Measurements from ENCODE around the gene KCNQ2.

The KCNQ2 gene

DNA sequence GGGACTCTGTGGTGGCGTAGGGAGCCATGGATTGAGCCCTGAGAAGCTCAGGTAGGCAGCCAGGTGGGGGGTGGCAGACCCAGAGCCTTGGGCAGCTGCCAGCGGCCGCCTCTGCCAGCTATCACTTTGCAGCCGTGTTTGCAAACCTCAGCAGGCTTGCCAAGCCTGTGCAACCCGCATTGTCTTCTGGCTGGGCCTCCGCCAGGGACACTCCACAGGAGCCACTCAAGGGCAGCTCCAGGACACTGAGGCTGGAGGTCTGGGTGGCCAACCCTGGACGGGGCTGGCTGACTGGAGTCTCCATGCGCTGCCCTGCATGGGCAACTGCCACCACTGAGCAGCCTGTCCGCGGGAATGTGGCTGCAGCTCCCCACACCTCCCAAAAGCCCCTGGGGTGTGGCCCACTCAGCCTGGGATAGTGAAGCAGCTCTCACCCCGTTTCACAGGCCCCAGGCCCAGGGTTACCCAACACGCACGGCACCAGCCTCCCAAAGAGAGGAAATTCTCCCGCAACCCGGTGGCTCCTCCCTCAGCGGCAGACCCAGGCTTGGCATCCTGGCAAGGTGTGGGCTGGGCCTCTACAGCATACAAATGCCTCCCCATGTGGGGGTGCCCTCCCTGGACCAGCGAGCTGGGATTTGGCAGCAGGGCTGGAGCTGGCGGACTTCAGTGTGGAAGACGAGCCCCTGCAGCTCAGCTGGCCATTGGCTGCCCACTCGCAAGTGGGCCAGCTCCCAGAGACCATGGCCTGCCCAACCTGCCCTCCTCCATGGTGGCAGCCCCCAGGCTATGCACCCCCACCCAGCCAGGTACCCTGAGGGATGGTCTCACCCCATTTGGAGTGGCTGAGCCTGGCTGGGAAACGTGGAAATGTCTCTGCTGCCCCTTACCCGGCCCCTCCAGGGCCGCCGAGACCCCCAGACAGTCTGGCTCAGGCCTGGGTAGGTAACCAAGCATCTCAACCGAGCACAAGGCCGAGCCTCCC is 114.2 kb downstream of the KCNQ2 start:
- H3K36me3 ChIP-seq (ENCODE audit: insufficient read depth, low read length), result no peaks in the 10 kb centered on the region
- H3K9ac ChIP-seq (ENCODE audit: insufficient read length), result no peak overlapping the region
- no peak overlapping the region for H3K27ac ChIP-seq
- no peak overlapping the region for H3K4me3 ChIP-seq
- no peak for DNase-seq (ENCODE audit: low read depth, low spot score)
- no peaks in the 10 kb centered on the region for H3K9me3 ChIP-seq (ENCODE audit: low read depth, low read length)
- no peak for TF ChIP-seq EZH2 (IDR thresholded peaks at IDR 0.05)

DNA sequence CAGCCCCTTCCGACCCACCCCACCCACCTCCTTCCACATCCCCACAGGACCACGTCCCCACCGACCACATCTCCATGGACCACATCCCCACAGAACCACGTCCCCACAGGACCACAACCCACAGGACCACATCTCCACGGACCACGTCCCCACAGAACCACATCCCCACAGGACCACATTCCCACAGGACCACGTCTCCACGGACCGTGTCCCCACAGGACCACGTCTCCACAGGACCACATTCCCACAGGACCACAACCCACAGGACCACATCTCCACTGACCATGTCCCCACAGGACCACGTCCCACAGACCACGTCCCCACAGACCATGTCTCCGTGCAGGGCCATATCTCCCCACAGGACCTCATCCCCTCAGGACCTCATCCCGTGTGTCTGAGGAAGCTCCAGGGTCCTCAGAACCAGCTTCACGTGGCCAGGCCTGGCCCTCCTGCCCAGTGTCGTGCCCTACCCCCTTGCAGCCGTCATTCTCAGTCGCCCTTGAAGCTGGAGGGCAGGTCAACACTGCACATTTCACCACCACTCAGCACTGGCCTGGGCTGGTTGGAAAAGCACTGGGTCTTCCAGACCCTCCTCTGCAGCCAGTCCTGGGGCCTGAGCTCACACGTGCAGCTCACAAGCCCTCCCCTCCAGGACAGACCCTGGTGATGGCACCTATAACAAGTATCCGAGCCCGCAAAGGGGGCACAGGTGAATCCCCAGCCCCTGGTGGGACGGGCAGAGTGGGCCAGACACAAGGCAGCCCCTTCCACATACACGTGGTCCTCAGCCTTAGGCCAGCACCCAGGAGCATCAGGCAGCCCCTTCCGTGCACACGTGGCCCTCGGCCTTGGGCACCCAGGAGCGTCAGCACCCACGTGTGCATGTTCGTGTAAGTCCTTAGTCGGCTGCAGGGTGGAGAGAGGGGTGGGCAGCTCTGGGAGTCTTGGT is 115.2 kb downstream of the KCNQ2 start:
- DNase-seq (ENCODE audit: low read depth, low spot score), result no peak
- Histone ChIP-seq H3K4me3 (no peak overlapping the region), H3K9ac (ENCODE audit: insufficient read length) (no peak overlapping the region), H3K27ac (no peak overlapping the region), H3K9me3 (ENCODE audit: low read depth, low read length) (no peaks in the 10 kb centered on the region), H3K36me3 (ENCODE audit: insufficient read depth, low read length) (no peaks in the 10 kb centered on the region)
- TF ChIP-seq EZH2 (IDR thresholded peaks at IDR 0.05), result no peak

DNA sequence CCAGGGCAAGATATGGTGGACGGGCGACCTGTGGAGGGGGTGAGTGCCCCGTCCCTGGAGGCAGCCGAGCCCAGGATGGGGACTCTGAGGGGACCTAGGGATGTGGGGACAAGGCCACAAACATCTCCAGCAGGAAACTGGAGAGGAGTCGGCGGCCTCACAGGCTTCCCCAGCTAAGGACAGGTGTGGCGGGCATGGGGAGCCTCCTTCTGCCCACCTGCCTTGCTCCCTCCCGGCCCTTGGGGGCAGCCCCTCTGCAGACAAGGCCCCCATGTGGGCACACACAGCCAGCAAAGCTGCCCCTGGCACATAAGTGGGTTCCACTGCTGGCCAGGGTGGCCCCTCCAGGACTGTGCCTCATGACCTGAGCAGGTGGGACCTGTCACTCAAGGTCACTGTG is 115.9 kb downstream of the KCNQ2 start:
- no peak for TF ChIP-seq POLR2AphosphoS5 (IDR thresholded peaks at IDR 0.05; ENCODE audit: borderline replicate concordance, low read depth, low read length)
- no peak for TF ChIP-seq FOXP2 (optimal IDR thresholded peaks at IDR 0.05; ENCODE audit: control extremely low read depth, extremely low read length, insufficient read depth)
- no peak for TF ChIP-seq EZH2 (IDR thresholded peaks at IDR 0.05)
- H3K9ac ChIP-seq (ENCODE audit: insufficient read length), result no peak overlapping the region
- H3K36me3 ChIP-seq (ENCODE audit: insufficient read depth, low read length), result no peaks in the 10 kb centered on the region
- no peak overlapping the region for H3K27ac ChIP-seq
- H3K4me3 ChIP-seq, result no peak overlapping the region
- H3K9me3 ChIP-seq (ENCODE audit: low read depth, low read length), result no peaks in the 10 kb centered on the region
- DNase-seq (ENCODE audit: low read depth, low spot score), result no peak

DNA sequence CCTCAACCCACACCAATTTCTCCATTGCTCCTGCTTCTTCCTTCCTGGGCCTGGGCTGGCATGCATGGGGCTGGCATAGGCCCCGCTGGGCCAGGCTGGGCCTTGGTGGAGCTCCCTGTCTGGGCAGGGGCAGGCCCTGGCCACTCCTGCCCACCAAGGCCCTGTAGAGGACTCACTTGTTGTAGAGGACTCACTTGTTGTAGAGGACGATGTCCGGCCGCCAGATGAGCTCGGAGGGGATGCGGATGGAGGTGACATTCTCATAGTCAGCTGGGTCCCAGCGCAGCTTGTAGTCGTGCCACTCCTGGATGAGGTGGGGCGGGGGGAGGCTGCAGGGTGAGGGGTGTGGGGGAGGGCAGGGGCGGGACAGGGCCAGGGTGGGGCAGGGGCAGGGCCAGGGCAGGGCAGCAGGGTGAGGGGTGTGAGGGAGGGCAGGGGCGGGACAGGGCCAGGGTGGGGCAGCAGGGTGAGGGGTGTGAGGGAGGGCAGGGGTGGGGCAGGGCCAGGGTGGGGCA is 116.6 kb downstream of the KCNQ2 start:
- no peak for TF ChIP-seq POLR2AphosphoS5 (IDR thresholded peaks at IDR 0.05; ENCODE audit: borderline replicate concordance, low read depth, low read length)
- TF ChIP-seq EZH2 (IDR thresholded peaks at IDR 0.05), result no peak
- TF ChIP-seq FOXP2 (optimal IDR thresholded peaks at IDR 0.05; ENCODE audit: control extremely low read depth, extremely low read length, insufficient read depth), result no peak

DNA sequence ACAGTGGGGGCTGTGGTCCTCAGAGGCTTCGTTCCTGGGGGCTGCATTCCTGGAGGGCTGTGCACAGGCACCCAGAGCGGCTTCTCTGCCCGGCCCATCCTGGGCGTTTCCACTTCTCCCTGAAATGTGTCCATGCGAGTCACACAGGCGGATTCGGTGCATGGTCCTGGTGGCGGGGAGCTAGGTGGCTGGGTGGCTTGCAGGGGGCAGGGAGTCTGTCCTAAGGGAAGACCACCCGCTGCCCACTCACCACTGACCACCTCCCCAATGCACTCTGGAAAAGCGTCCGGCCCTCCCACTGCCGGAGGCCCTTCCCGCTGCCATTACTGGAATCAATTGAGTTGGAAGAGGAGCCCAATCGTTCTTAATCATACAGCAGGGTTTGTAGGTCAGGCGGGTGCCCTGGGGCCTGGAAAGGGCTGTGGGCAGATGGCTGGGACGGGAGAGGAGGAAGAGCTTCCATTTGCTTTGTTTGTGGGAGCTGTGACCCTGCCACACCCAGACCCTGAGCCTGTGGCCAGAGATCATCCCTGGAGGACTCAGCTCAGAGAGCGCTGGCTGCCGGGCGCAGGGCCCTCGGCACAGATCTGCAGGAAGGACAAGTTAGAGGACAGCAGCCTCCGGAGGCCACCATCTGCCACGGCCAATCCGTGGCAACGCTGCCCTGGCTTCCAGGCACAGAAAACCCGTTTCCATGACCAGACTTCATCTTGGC is 117.7 kb downstream of the KCNQ2 start:
- Histone ChIP-seq H3K4me3 (no peak overlapping the region), H3K9ac (ENCODE audit: insufficient read length) (no peak overlapping the region), H3K9me3 (ENCODE audit: low read depth, low read length) (no peaks in the 10 kb centered on the region), H3K27ac (no peak overlapping the region), H3K36me3 (ENCODE audit: insufficient read depth, low read length) (no peaks in the 10 kb centered on the region)
- no peak for DNase-seq (ENCODE audit: low read depth, low spot score)
- TF ChIP-seq POLR2AphosphoS5 (IDR thresholded peaks at IDR 0.05; ENCODE audit: borderline replicate concordance, low read depth, low read length), result no peak
- TF ChIP-seq EZH2 (IDR thresholded peaks at IDR 0.05), result no peak
- TF ChIP-seq FOXP2 (optimal IDR thresholded peaks at IDR 0.05; ENCODE audit: control extremely low read depth, extremely low read length, insufficient read depth), result no peak

More for the DNA sequence above, 116.6 kb downstream of the KCNQ2 start:
- no peak for DNase-seq (ENCODE audit: low read depth, low spot score)
- H3K36me3 ChIP-seq (ENCODE audit: insufficient read depth, low read length), result no peaks in the 10 kb centered on the region
- no peak overlapping the region for H3K9ac ChIP-seq (ENCODE audit: insufficient read length)
- no peak overlapping the region for H3K4me3 ChIP-seq
- no peaks in the 10 kb centered on the region for H3K9me3 ChIP-seq (ENCODE audit: low read depth, low read length)
- H3K27ac ChIP-seq, result no peak overlapping the region

DNA sequence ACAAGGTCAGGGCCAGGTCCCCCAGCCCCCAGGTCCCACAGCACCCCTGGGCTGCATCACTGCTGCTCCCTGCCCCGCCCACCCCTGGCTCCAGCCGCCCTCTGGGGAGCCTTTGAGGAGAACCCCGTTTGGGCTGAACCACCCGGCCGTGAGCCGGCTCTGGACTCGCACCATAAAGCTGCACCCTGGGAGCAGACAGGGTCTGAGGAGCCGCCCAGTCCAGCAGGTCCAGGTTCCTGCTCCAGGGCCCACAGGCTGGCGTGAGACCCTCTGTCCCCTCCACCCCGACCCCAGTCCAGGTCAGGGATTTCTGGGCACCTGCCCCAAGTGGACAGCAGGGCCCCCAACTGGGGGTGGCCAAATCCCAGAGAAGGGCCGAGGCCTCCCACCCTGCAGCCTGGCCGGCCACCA is 119.6 kb downstream of the KCNQ2 start:
- TF ChIP-seq EZH2 (IDR thresholded peaks at IDR 0.05), result no peak
- TF ChIP-seq POLR2AphosphoS5 (IDR thresholded peaks at IDR 0.05; ENCODE audit: borderline replicate concordance, low read depth, low read length), result no peak
- no peak for TF ChIP-seq FOXP2 (optimal IDR thresholded peaks at IDR 0.05; ENCODE audit: control extremely low read depth, extremely low read length, insufficient read depth)
- Histone ChIP-seq H3K9me3 (ENCODE audit: low read depth, low read length) (no peaks in the 10 kb centered on the region), H3K27ac (no peak overlapping the region), H3K36me3 (ENCODE audit: insufficient read depth, low read length) (no peaks in the 10 kb centered on the region), H3K9ac (ENCODE audit: insufficient read length) (no peak overlapping the region), H3K4me3 (no peak overlapping the region)
- DNase-seq (ENCODE audit: low read depth, low spot score), result no peak

DNA sequence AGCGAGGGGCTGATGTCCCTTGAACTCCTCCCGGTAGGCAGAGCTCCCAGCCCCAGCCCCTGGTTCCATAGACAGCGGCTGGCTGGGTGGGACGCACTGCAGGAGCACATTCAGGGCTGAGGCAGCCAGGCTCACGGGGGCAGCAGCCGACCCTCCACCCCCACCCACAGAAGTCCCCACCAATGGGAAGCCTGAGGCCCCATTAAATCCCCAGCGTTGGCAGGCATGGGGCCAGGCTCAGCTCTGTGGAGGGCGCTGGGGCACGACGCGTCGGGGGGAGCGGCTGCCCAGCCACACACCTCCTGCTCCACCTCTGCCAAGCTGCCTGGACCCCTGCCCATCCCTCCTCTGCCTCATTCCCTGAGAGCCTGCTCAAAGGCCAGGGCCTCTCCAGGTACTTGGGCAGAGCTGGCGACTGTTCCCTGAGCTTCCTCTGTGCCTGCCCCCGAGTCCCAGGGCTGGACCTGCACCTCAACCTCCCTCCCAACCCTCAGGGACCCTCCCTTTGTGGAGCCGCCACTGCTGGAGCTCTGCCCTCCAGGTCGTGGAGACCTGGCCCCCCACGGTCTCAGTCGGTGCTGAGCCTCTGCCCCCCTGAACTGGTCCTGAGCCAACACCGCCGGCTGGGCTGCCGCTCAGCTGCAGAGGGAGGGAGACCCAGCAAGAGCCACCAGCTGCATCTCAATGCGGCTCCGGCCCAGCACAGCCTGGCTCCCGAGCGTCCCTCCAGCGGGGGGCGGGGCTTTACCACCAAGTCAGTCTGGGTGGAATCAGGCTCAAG is 120.5 kb downstream of the KCNQ2 start:
- no peaks in the 10 kb centered on the region for H3K9me3 ChIP-seq (ENCODE audit: low read depth, low read length)
- TF ChIP-seq POLR2AphosphoS5 (IDR thresholded peaks at IDR 0.05; ENCODE audit: borderline replicate concordance, low read depth, low read length), result no peak
- no peak for TF ChIP-seq FOXP2 (optimal IDR thresholded peaks at IDR 0.05; ENCODE audit: control extremely low read depth, extremely low read length, insufficient read depth)
- TF ChIP-seq EZH2 (IDR thresholded peaks at IDR 0.05), result no peak
- DNase-seq (ENCODE audit: low read depth, low spot score), result no peak
- no peak overlapping the region for H3K9ac ChIP-seq (ENCODE audit: insufficient read length)
- no peak overlapping the region for H3K4me3 ChIP-seq
- no peak overlapping the region for H3K27ac ChIP-seq
- no peaks in the 10 kb centered on the region for H3K36me3 ChIP-seq (ENCODE audit: insufficient read depth, low read length)
